Activated CD4-positive, alpha-beta T cell treated with anti-CD3 and anti-CD28 coated beads for 36 hours (primary cell): Measurements from ENCODE around the gene NR2F1-AS1. TPM values are rescaled to one million over a fixed set of nuclear protein-coding genes. Genes with fewer than 3 reads are reported as not detected.

Experiments used
- ATAC-seq: fragments of 200-7000 bp; cut with Tn5 transposase; one replicate; pipeline ENCODE4 v1.10.0; 2021; ENCODE audit warnings: mild to moderate bottlenecking, moderate library complexity
- CTCF ChIA-PET: fragments of 350-600 bp; sonication (Branson Sonifier 250); formaldehyde crosslinking; loops from one replicate; lab custom pipeline; 2021; ENCODE audit warnings: antibody characterized with exemption; lab: Charles Lee
- POLR2A ChIA-PET: fragments of 350-600 bp; sonication (Branson Sonifier 250); formaldehyde crosslinking; loops from one replicate; lab custom pipeline; 2021; ENCODE audit warnings: antibody characterized with exemption, inconsistent platforms; lab: Charles Lee
- DNase-seq: peaks from one replicate; pipeline ENCODE4 v3.0.0-alpha.2; 2020
- H3K27ac Mint-ChIP-seq: one replicate; pipeline ENCODE4 v1.8.0; 2021; ENCODE audit warnings: mixed read lengths
- H3K27me3 Mint-ChIP-seq: one replicate; pipeline ENCODE4 v1.8.0; 2021; ENCODE audit warnings: mixed read lengths
- H3K36me3 Mint-ChIP-seq: one replicate; pipeline ENCODE4 v1.8.0; 2021; ENCODE audit warnings: low read depth, mixed read lengths
- H3K4me1 Mint-ChIP-seq: one replicate; pipeline ENCODE4 v1.8.0; 2021; ENCODE audit warnings: mixed read lengths
- H3K4me3 Mint-ChIP-seq: one replicate; pipeline ENCODE4 v1.8.0; 2021; ENCODE audit warnings: mild to moderate bottlenecking, moderate library complexity, mixed read lengths
- H3K9me3 Mint-ChIP-seq: one replicate; pipeline ENCODE4 v1.8.0; 2021; ENCODE audit warnings: low read depth, mixed read lengths
- intact Hi-C, 2 experiments: fragments of 100-400 bp; cut with DNase I in 1 of 2; cut with micrococcal nuclease in 1 of 2; formaldehyde crosslinking; loops; one replicate each; pipeline versions ENCODE4 v1.14.2 to v1.15.1; 2022 to 2024; cut with DNase I, micrococcal nuclease
- total RNA-seq, 2 experiments: library from RNA; stranded (reverse); gene quantifications; one replicate each; pipeline ENCODE4 v1.2.3, GENCODE V29; 2021

Gene NR2F1-AS1
- not detected for total RNA-seq

DNA sequence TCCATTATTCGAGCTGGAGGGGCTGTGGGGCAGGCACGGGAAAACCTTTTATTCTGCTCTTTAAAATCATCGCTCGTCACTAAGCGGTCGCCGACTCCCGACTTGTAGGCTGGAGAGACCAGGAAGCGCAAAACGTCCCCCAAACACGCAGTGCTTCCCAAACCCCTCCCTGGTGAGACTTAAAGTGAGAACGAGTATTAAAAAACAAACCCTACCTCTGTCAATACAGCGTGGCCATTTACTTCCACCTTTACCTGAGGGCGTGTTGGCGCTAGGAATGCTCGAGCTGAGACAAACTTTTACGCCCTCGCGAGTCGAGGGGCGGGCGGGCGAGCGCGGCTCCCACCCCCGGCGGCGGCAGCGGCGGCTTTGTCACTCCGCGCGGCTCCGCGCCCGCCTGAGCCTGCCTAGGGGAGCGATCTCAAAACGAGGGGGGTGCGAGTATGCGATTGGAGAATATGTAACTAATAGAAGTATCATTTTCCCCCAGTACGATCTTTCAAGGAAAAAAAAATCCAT lies at the start of gene NR2F1-AS1:
NR2F1-AS1 (minus strand) TSS at position 293 of the 519 bp plus-strand sequence.
- Mint-ChIP-seq H3K9me3 (no peaks in the 10 kb centered on the region), H3K36me3 (no peaks in the 10 kb centered on the region), H3K4me1 (peaks cover 22% of the 10 kb centered on the region), H3K4me3 (no peak within 1 kb of the TSS), H3K27me3 (peaks cover 40% of the 10 kb centered on the region), H3K27ac (no peak within 1 kb of the TSS)
- POLR2A ChIA-PET, result no interaction called here
- ATAC-seq (peak; percentile 51), DNase-seq (no peak)
- intact Hi-C loops, result loop anchor here (1.0 to 5.0 kb wide), 8 partner anchors 40 to 1326 kb away; no protein-coding TSS in a partner anchor
- CTCF ChIA-PET, result interaction anchor here (1.0 to 1.5 kb wide), 3 partner anchors 11 to 219 kb away, joined by 3 to 5 read pairs (median 4); no protein-coding TSS in a partner anchor

DNA sequence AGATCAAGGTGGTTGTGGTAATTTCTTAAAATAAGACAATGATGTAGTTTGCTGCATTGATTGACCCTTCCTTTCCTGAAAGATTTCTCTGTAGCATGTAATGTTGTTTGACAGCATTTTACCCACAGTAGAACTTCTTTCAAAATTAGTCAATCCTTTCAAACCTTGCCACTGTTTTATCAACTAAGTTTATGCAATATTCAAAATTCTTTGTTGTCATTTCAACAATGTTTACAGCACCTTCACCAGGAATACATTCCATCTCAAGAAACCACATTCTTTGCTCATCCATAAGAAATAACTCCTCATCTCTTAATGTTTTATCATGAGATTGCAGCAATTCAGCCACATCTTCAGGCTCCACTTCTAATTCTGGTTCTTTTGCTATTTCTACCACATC lies 45.8 kb upstream of the NR2F1-AS1 start:
- Mint-ChIP-seq H3K4me3 (no peak overlapping the region), H3K9me3 (no peaks in the 10 kb centered on the region), H3K4me1 (peaks cover 14% of the 10 kb centered on the region), H3K27me3 (peaks cover 5% of the 10 kb centered on the region), H3K27ac (no peak overlapping the region), H3K36me3 (peaks cover 1% of the 10 kb centered on the region)
- DNase-seq (no peak), ATAC-seq (no peak)
- intact Hi-C loops, result loop anchor here in 1 of 2 experiments (10.0 kb wide), 1 partner anchor 988 kb away; the partner anchor contains the start of genes KIAA0825 and SLF1
- ChIA-PET CTCF (no interaction called here), POLR2A (no interaction called here)

DNA sequence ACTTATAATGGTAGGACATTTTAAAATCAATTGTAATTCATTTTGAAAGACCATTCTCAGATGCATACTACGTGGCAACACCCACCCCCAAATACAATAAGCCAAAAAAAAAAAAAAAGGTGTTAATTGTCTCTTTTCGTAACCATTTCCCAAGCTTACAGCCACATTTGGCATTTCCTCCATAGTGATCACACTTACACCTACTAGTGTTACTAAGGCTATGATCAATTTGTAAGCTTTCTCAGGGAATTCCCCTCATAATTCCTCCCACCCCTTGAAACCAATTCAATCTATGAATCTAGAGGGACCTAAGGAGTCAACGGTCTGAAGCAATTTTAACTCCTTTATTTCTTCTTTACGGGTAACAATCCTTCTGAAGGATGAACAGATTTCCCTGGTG lies 42.1 kb upstream of the NR2F1-AS1 start:
- H3K36me3 Mint-ChIP-seq, result no peaks in the 10 kb centered on the region
- peak; percentile 17 for ATAC-seq
- no peak overlapping the region for H3K27ac Mint-ChIP-seq
- peaks cover 16% of the 10 kb centered on the region for H3K27me3 Mint-ChIP-seq
- DNase-seq, result no peak
- ChIA-PET CTCF (interaction anchor here (0.8 kb wide), 1 partner anchor 178 kb away, joined by 4 read pairs; no protein-coding TSS in a partner anchor), POLR2A (no interaction called here)
- H3K4me1 Mint-ChIP-seq, result peaks cover 28% of the 10 kb centered on the region
- intact Hi-C loops, result loop anchor here (5.0 to 10.0 kb wide), 3 partner anchors 41 to 992 kb away; partner anchors contain the start of genes KIAA0825 (in 1 of the 2), NR2F1 (in 1 of the 2), NR2F1-AS1 (in 1 of the 2) and SLF1 (in 1 of the 2)
- H3K4me3 Mint-ChIP-seq, result no peak overlapping the region
- no peaks in the 10 kb centered on the region for H3K9me3 Mint-ChIP-seq

DNA sequence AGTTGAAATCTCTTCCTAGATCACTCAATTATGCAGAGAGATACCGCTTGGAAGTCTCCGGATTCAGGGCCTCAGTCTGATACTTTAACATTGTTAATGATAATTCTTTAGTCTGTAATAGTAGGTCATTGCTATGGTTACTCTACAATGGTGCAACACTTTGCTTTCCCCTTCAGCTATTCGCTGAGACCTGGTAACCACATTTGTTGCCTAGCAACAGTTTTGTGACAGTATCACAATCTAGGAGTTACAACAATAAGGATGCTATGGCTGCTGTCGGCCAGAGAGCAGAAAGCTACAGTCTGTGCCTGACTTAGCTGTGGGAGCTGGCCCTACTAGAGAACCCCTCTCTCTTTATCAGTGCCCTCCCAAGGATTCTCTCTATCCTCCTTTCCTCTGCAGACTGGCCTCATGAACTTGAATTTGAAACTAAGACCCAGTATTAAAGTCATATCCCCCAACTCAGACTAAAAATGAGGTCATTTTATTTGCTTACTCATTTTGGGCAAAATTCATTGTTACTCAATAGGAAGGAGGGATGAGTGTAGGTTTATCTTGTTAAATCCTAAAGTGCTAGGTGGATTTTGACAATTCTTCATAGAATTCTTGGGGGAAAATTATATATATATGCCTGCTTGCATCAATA lies 41.3 kb upstream of the NR2F1-AS1 start:
- no peaks in the 10 kb centered on the region for H3K36me3 Mint-ChIP-seq
- H3K9me3 Mint-ChIP-seq, result no peaks in the 10 kb centered on the region
- H3K27me3 Mint-ChIP-seq, result peaks cover 16% of the 10 kb centered on the region
- ATAC-seq (peak; percentile 52), DNase-seq (peak; percentile 24)
- peaks cover 28% of the 10 kb centered on the region for H3K4me1 Mint-ChIP-seq
- POLR2A ChIA-PET, result interaction anchor here (0.6 kb wide), 2 partner anchors 14 to 168 kb away, joined by 3 read pairs; no protein-coding TSS in a partner anchor
- intact Hi-C loops, result loop anchor here (5.0 to 10.0 kb wide), 3 partner anchors 40 to 992 kb away; partner anchors contain the start of genes KIAA0825 (in 1 of the 2), NR2F1 (in 1 of the 2), NR2F1-AS1 (in 1 of the 2) and SLF1 (in 1 of the 2)
- no peak overlapping the region for H3K4me3 Mint-ChIP-seq
- no peak overlapping the region for H3K27ac Mint-ChIP-seq
- CTCF ChIA-PET, result interaction anchor here (0.8 to 1.1 kb wide), 3 partner anchors 15 to 179 kb away, joined by 3 to 5 read pairs (median 4); no protein-coding TSS in a partner anchor

DNA sequence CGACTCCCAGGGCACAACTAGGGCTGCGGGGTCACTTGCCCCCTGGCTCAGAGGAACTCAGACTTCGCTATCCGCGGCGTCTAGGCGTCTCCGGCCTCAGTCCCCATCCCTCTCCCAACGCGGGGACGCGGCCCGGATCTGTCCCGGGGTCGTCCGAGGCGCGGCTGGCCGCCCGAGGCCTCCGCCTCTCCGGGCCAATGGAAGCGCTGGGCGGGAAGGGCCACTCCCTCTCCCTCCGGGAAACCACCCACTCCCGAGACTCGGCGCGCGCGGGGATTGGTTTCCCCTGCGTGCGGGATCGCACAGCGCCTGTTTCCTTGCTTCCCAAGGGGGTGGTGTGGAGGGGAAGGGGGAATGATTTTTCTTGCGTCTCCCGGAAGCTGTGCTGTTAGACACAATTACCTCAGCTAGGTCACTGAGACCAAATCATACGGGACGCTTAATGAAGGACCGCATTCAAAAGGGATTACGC lies 40.3 kb upstream of the NR2F1-AS1 start:
- DNase-seq (peak; percentile 35), ATAC-seq (no peak)
- Mint-ChIP-seq H3K4me3 (peak overlapping the region; percentile 78), H3K36me3 (no peaks in the 10 kb centered on the region), H3K27me3 (peaks cover 18% of the 10 kb centered on the region), H3K4me1 (peaks cover 28% of the 10 kb centered on the region), H3K27ac (no peak overlapping the region), H3K9me3 (no peaks in the 10 kb centered on the region)
- POLR2A ChIA-PET, result interaction anchor here (0.6 kb wide), 1 partner anchor 35 kb away, joined by 5 read pairs; no protein-coding TSS in a partner anchor
- intact Hi-C loops, result loop anchor here (2.0 to 10.0 kb wide), 5 partner anchors 39 to 993 kb away; partner anchors contain the start of genes NR2F1-AS1 (in 2 of the 2), KIAA0825 (in 1 of the 2), NR2F1 (in 1 of the 2) and SLF1 (in 1 of the 2)
- CTCF ChIA-PET, result interaction anchor here (0.6 to 1.1 kb wide), 4 partner anchors 9 to 1116 kb away, joined by 3 to 5 read pairs (median 3); no protein-coding TSS in a partner anchor

DNA sequence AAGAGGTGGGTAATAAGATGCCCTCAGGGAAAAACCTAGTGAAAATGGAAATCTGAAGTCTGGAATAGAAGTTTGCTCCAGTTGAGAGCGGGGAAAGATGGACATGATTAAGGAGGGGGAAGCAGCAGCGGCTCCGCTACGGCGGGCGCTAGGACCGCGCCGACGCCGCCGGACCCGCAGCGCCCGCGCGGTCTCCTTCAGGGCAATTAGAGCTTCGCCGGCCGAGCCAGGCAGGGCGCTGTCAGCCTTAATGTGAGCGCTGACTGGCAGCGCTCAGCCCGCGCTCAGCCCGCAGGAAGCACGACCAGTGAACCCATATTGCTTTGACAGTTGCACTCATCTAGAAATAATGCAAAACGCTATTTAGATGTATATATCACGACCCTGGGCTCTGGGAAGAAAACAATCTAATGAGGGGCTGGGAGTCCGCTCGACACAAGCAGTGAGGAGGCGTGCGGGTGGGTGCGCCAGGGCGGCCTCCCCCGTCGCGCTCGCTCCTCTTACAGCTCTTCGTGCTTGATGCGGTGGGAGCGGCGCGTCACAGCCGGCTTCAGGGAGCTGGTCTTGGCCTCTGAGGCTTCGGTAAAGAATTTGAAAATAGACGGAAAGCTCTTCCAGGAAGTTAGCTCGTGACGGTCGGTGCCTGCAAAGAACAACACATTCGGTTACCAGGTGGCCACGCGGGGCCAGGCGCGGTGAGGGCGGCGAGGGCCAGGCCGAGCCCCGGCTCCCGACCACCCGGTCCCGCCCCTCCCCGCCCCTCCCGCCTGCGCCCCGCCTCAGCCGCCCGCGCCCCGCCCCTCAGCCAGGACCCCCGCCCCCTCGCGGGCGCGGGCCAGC lies 39.7 kb upstream of the NR2F1-AS1 start:
- no peaks in the 10 kb centered on the region for H3K9me3 Mint-ChIP-seq

DNA sequence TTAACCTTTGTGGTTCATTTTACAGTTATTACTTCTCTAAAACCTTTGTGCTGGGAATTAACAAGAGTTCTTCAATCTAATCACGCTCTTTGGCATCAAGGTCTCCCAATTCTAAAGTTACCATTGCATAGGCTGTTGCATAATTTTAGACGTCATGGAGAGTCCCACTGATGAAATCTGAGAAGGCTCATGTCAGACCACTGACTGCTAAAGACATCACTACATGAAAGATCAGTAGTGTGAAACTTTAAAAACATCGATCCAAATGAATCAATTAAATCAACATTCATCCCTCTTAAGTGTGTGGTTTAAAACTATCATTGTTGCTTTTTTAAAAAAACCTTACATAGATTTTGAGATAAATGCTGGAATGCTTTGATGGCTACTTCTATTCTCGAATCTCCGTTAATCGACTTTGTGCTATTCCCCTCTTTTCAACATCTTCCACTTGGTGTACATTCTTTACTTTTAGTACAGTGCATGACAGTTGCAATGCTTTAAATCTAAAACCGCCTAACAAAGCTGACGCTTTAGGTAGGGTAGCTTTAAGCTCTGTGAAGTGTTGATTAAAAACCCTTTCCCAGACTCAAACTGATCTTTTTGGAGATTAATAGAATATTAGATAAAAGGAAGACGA lies 35.6 kb upstream of the NR2F1-AS1 start:
- peaks cover 17% of the 10 kb centered on the region for H3K4me1 Mint-ChIP-seq
- intact Hi-C loops, result no loop called here
- POLR2A ChIA-PET, result no interaction called here
- CTCF ChIA-PET, result interaction anchor here (1.3 kb wide), 1 partner anchor 9 kb away, joined by 3 read pairs; no protein-coding TSS in a partner anchor
- no peak for DNase-seq
- H3K9me3 Mint-ChIP-seq, result no peaks in the 10 kb centered on the region
- H3K36me3 Mint-ChIP-seq, result peaks cover 6% of the 10 kb centered on the region
- H3K27me3 Mint-ChIP-seq, result peaks cover 38% of the 10 kb centered on the region
- H3K4me3 Mint-ChIP-seq, result no peak overlapping the region
- ATAC-seq, result no peak
- no peak overlapping the region for H3K27ac Mint-ChIP-seq

More for the DNA sequence above, 39.7 kb upstream of the NR2F1-AS1 start:
- ChIA-PET CTCF (interaction anchor here (0.6 to 1.5 kb wide), 6 partner anchors 8 to 1117 kb away, joined by 3 to 8 read pairs (median 3); no protein-coding TSS in a partner anchor), POLR2A (interaction anchor here (0.6 kb wide), 2 partner anchors 14 to 35 kb away, joined by 4 to 5 read pairs; no protein-coding TSS in a partner anchor)
- Mint-ChIP-seq H3K27me3 (peaks cover 18% of the 10 kb centered on the region), H3K27ac (peak overlapping the region; percentile 62), H3K4me1 (peaks cover 28% of the 10 kb centered on the region), H3K4me3 (peak overlapping the region; percentile 78), H3K36me3 (no peaks in the 10 kb centered on the region)
- peak; percentile 82 for ATAC-seq
- intact Hi-C loops, result loop anchor here (1.0 to 10.0 kb wide), 6 partner anchors 8 to 994 kb away; partner anchors contain the start of genes NR2F1-AS1 (in 2 of the 2), KIAA0825 (in 1 of the 2), NR2F1 (in 1 of the 2) and SLF1 (in 1 of the 2)
- peak; percentile 77 for DNase-seq

DNA sequence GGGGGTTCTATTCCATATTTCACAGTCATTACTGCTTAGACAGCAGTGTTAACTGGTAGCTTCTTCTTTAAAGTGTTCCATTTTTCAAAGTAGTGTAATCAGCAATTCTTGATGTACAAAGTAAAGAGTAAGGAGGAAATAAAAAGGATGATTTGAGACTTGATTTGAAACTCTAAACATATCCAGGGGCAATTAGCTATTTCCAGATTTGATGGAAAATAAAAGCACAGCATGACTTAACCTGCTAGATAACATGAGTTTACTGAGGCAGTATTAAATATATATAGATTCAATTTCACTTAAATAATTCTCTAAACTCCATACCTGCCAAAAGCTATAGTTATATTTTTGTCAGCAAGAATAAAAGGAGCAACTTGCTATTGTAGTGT lies 31.8 kb upstream of the NR2F1-AS1 start:
- no peak for DNase-seq
- ChIA-PET CTCF (interaction anchor here (0.7 to 1.5 kb wide), 6 partner anchors 9 to 299 kb away, joined by 3 to 6 read pairs (median 3); no protein-coding TSS in a partner anchor), POLR2A (no interaction called here)
- intact Hi-C loops, result loop anchor here in 1 of 2 experiments (1.0 kb wide), 1 partner anchor 7 kb away; no protein-coding TSS in a partner anchor
- Mint-ChIP-seq H3K9me3 (no peaks in the 10 kb centered on the region), H3K27me3 (peaks cover 60% of the 10 kb centered on the region), H3K4me3 (no peak overlapping the region), H3K27ac (no peak overlapping the region), H3K36me3 (peaks cover 6% of the 10 kb centered on the region), H3K4me1 (peaks cover 9% of the 10 kb centered on the region)
- ATAC-seq, result no peak

DNA sequence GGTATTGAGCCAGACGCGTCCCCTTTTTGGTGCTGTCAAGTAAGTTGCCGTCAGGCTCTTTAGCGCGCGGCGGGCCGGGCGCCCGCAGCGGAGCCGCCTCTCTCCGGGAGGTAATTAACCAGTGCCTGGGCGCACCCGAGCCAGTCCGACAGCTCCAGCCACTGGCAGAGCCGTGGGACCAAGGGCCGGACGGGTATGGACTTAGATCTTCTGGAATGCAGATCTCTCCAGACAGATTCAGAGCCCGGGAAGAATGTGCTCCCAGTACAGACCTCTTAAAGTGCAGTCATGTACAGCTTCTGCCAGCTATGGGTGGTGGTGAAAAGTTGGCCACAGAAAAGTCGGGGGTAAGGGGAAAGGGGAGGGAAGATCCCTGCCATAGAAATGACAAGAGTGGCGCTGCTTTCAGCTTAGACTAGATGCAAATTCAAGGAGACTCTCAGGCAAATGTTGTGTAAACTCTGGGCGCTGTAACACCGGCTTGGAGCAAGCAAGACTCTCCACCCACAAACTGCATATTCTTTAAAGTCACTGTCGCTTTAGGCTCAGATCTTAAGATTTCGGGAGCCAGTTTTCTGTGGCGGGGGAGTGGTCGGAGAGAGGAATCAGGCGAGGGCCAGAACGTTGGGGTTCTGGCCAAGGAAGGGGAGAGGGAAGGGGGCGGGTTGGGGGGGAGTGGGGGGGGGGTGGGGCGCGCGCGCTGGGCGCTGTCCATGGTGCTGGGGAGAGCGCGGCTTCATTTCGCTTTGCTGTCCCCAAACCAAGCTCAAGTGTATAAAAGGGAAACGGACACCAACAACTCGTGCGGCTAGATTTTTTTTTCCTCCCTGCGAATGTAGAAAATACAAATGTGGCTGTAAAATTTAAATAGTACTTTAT lies 31.2 kb upstream of the NR2F1-AS1 start:
- intact Hi-C loops, result loop anchor here in 1 of 2 experiments (1.0 kb wide), 1 partner anchor 8 kb away; no protein-coding TSS in a partner anchor
- POLR2A ChIA-PET, result interaction anchor here (0.6 kb wide), 1 partner anchor 13 kb away, joined by 3 read pairs; no protein-coding TSS in a partner anchor

More for the DNA sequence above, 31.2 kb upstream of the NR2F1-AS1 start:
- DNase-seq (peak; percentile 37), ATAC-seq (no peak)
- Mint-ChIP-seq H3K27me3 (peaks cover 66% of the 10 kb centered on the region), H3K9me3 (no peaks in the 10 kb centered on the region), H3K27ac (no peak overlapping the region), H3K4me1 (peaks cover 15% of the 10 kb centered on the region), H3K4me3 (no peak overlapping the region), H3K36me3 (peaks cover 6% of the 10 kb centered on the region)
- CTCF ChIA-PET, result interaction anchor here (0.7 to 1.9 kb wide), 7 partner anchors 8 to 300 kb away, joined by 3 to 8 read pairs (median 3); no protein-coding TSS in a partner anchor
